GM13977 (cell line): ENCODE measurements around the gene FXR2.

Experiments used
- DNase-seq: peaks from one replicate; pipeline ENCODE4 v3.0.0; 2012; ENCODE audit warnings: low spot score
- in situ Hi-C: fragments of 300-500 bp; cut with MboI; formaldehyde crosslinking; loops from one replicate; pipeline ENCODE4 v1.12.0; 2022; ENCODE audit warnings: low sequenced_read_pairs, low pct_unique_long_range_greater_than_20kb, mixed read lengths, inconsistent platforms; ENCODE audit not compliant: unreplicated experiment
- TF ChIP-seq, protein P1 (sequence below): IDR thresholded peaks from 2 replicates; pipeline ENCODE4 v1.5.1; 2012; ENCODE audit warnings: mild to moderate bottlenecking, control low read depth; ENCODE audit not compliant: insufficient read depth; ENCODE audit errors: extremely low read depth, missing control alignments

Gene FXR2

DNA sequence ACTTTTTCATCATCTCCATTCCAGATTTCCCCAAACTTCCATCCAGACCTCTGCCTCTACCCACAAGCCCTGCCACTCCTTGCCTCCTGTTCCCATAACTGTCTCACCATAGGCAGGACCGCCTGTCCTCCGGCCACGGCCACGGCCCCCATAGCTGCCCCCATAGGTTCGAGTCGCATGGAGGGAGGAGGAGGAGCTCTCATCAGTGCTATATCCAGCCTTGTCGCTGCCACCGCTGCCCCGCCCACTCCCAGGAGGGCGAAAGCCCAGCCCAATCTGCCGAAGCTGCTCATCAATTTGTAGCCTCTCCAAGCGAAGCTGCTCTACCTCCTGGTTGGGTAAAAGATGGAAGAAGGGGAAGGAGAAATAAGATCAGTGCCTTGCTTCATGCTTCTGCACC is 21.4 kb downstream of the FXR2 start:
- TF ChIP-seq, protein P1, sequence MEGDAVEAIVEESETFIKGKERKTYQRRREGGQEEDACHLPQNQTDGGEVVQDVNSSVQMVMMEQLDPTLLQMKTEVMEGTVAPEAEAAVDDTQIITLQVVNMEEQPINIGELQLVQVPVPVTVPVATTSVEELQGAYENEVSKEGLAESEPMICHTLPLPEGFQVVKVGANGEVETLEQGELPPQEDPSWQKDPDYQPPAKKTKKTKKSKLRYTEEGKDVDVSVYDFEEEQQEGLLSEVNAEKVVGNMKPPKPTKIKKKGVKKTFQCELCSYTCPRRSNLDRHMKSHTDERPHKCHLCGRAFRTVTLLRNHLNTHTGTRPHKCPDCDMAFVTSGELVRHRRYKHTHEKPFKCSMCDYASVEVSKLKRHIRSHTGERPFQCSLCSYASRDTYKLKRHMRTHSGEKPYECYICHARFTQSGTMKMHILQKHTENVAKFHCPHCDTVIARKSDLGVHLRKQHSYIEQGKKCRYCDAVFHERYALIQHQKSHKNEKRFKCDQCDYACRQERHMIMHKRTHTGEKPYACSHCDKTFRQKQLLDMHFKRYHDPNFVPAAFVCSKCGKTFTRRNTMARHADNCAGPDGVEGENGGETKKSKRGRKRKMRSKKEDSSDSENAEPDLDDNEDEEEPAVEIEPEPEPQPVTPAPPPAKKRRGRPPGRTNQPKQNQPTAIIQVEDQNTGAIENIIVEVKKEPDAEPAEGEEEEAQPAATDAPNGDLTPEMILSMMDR, result no peak
- no peak for DNase-seq
- in situ Hi-C loops, result no loop called here

DNA sequence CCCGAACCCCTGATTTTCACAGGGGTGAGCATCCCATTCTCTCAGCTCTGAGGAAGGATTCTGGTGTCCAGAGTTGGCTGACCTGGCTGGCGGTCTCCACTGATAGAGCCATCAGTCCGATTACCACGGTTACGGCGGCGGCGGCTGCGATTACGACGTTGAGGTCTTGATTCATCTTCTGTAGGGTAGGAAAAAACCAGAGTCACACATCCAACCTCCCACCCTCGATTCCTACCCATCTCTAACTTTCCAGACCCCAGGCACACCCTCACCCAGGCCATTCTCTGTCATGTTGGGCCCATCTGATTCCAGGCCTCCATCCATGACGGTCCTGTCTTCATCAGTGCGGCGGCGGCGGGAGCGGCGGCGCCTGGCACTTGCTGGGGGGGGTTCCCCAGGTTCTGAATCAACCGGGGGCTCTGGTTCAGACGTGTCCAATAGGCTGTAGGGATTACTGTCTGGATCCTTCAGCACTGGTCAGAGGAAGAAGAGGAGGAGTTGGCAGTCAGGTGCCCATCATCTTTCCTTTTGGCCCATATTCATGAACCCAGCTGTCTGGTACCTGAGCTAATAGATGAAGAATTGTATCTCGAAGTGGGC is 22.2 kb downstream of the FXR2 start:
- TF ChIP-seq, protein P1, result no peak
- in situ Hi-C loops, result no loop called here
- no peak for DNase-seq

DNA sequence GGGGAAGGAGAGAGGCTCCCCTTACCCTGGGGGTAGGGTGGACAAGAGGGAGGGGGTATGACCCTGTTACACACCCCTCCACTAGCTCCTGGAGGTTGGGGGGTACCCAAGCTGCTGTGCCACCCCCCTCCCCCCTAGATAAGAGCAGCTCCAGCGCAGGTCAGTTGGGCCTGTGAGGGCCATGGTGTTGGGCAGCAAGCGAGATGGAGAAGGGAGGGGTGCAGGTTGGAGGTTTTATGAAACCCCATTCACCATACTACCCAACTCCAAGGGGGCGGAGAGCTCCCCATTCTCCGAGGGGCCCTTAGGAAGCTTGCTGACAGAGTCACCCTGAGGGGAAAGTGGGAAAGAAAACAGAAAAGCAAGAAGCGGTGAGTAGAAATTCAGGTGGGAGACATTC is 23.1 kb downstream of the FXR2 start:
- DNase-seq, result no peak
- in situ Hi-C loops, result no loop called here
- TF ChIP-seq, protein P1, result no peak

DNA sequence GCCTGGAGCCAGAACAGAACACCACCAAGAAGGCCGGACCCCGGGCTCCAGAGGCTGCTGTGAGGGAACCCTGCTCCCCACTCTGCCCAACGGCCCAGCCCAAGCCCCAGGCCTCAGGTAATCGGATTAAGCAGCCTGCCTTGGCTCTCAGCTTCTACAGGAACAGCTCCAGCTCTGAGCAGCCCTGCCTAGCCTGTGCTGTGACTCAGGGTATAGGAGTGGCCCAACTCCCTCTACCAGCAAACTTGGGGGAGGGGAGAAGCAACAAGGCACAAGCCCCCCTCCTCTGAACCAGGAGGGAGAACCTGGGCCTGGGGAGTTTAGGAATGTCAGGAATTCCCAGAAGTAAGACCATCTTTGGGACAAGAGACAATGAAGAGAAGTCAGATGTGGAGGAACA is 24.0 kb downstream of the FXR2 start:
- no peak for DNase-seq
- TF ChIP-seq, protein P1, result no peak
- in situ Hi-C loops, result no loop called here

DNA sequence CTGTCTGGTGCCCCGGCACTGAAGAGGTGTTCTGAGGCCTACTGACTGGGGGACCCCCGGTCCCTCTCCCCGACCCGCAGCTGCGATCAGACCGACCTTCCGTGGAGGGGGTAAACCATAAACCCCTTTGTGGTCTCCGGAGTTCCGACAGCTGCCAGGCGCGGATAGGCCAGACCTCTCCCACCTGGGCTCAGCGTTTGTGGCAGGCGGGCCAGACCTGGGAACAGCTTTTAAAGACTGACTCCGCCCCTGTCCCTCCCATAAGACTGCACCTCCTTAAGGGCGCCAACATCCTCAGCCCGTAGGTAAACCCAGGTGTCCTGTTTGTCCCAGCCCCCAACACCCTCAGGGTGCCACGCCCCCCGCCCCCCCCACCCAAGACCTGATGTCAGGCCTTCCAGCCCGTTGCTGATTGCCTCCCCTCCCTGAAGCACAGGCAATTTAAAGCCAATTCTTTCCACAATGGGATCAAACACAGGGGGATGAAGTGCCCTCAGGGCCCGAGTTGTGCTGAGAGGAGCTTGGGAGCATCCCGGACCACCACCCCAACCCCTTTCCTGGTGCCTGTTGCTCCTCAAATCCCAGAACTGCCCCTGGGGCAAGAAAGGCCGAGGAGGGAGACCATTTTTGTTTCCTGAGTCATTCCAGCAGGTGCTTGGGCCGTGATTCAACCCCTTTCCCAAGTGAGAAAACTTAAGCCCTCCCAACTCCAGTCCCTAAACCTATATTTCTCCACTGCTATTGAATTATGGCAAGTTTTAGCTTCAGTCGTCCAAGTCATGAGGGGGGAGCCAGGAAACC is 24.6 kb downstream of the FXR2 start, which contains the start of gene SOX15:
SOX15 (minus strand) TSS at position 204 of the 801 bp plus-strand sequence. CDS start 418 bp downstream, outside the sequence.
- in situ Hi-C loops, result no loop called here
- no peak for DNase-seq
- TF ChIP-seq, protein P1, result no peak

DNA sequence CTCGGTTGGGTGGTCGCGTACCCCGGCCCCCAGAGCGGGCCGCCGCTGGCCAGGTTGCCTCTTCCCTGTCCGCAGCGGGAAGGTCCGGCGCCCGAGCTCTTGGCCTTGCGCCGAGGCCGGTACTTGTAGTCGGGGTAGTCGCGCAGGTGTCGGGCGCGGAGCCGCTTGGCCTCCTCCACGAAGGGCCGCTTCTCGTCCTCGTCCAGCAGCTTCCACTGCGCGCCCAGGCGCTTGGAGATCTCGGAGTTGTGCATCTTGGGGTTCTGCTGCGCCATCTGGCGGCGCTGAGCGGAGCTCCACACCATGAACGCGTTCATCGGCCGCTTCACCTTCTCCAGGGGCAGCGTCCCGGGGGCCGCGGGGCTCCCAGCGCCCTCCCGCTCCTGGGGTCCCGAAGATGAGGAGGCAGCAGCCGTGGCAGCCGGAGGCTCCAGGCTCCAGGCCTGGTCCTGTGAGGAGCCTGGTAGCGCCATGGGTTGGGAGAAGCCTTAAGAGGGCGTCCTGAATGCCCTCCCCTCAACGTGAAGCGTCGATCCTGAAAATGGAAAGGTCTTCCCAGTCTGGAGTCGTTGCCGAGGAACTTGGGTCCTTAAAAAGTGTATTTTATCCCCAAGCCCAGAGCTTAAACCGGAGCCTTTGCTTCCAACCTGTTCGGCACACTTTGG is 25.4 kb downstream of the FXR2 start:
- peak; percentile 90 for DNase-seq
- in situ Hi-C loops, result no loop called here
- TF ChIP-seq, protein P1, result peak; percentile 81
